Measurements from ENCODE around the gene ZNF540. TPM values are rescaled to one million over a fixed set of nuclear protein-coding genes. Genes with fewer than 3 reads are reported as not detected.
A peak's percentile ranks its signal among the peaks of the same experiment; 100 is the strongest.

Gene ZNF540
- total and polyA plus RNA-seq, 9 of the 15 experiments (the other 6 are each of a cell fraction or from before 2014, with no cell fraction given), result 0.20 to 0.95 (median 0.44) TPM

DNA sequence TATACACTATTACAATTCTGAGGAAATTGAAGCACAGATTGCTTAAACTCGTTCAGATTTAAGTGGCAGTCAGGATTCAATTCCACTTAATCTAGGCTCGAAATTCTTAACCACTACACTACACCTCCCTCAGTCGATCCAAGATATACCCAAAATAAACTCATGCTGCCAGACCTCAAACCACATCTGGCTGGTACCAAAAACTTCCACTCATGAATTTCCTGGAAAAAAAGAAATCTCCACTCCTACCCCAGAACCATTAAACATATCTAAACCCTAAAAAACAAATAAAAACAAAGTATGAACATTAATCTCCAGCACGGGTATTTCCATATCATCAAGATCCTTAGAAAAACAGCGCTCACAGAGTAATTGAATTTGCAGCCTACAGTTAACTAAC is 59.4 kb downstream of the ZNF540 start (continued):
- TF ChIP-seq, protein P1, sequence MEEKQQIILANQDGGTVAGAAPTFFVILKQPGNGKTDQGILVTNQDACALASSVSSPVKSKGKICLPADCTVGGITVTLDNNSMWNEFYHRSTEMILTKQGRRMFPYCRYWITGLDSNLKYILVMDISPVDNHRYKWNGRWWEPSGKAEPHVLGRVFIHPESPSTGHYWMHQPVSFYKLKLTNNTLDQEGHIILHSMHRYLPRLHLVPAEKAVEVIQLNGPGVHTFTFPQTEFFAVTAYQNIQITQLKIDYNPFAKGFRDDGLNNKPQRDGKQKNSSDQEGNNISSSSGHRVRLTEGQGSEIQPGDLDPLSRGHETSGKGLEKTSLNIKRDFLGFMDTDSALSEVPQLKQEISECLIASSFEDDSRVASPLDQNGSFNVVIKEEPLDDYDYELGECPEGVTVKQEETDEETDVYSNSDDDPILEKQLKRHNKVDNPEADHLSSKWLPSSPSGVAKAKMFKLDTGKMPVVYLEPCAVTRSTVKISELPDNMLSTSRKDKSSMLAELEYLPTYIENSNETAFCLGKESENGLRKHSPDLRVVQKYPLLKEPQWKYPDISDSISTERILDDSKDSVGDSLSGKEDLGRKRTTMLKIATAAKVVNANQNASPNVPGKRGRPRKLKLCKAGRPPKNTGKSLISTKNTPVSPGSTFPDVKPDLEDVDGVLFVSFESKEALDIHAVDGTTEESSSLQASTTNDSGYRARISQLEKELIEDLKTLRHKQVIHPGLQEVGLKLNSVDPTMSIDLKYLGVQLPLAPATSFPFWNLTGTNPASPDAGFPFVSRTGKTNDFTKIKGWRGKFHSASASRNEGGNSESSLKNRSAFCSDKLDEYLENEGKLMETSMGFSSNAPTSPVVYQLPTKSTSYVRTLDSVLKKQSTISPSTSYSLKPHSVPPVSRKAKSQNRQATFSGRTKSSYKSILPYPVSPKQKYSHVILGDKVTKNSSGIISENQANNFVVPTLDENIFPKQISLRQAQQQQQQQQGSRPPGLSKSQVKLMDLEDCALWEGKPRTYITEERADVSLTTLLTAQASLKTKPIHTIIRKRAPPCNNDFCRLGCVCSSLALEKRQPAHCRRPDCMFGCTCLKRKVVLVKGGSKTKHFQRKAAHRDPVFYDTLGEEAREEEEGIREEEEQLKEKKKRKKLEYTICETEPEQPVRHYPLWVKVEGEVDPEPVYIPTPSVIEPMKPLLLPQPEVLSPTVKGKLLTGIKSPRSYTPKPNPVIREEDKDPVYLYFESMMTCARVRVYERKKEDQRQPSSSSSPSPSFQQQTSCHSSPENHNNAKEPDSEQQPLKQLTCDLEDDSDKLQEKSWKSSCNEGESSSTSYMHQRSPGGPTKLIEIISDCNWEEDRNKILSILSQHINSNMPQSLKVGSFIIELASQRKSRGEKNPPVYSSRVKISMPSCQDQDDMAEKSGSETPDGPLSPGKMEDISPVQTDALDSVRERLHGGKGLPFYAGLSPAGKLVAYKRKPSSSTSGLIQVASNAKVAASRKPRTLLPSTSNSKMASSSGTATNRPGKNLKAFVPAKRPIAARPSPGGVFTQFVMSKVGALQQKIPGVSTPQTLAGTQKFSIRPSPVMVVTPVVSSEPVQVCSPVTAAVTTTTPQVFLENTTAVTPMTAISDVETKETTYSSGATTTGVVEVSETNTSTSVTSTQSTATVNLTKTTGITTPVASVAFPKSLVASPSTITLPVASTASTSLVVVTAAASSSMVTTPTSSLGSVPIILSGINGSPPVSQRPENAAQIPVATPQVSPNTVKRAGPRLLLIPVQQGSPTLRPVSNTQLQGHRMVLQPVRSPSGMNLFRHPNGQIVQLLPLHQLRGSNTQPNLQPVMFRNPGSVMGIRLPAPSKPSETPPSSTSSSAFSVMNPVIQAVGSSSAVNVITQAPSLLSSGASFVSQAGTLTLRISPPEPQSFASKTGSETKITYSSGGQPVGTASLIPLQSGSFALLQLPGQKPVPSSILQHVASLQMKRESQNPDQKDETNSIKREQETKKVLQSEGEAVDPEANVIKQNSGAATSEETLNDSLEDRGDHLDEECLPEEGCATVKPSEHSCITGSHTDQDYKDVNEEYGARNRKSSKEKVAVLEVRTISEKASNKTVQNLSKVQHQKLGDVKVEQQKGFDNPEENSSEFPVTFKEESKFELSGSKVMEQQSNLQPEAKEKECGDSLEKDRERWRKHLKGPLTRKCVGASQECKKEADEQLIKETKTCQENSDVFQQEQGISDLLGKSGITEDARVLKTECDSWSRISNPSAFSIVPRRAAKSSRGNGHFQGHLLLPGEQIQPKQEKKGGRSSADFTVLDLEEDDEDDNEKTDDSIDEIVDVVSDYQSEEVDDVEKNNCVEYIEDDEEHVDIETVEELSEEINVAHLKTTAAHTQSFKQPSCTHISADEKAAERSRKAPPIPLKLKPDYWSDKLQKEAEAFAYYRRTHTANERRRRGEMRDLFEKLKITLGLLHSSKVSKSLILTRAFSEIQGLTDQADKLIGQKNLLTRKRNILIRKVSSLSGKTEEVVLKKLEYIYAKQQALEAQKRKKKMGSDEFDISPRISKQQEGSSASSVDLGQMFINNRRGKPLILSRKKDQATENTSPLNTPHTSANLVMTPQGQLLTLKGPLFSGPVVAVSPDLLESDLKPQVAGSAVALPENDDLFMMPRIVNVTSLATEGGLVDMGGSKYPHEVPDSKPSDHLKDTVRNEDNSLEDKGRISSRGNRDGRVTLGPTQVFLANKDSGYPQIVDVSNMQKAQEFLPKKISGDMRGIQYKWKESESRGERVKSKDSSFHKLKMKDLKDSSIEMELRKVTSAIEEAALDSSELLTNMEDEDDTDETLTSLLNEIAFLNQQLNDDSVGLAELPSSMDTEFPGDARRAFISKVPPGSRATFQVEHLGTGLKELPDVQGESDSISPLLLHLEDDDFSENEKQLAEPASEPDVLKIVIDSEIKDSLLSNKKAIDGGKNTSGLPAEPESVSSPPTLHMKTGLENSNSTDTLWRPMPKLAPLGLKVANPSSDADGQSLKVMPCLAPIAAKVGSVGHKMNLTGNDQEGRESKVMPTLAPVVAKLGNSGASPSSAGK (IDR thresholded peaks at IDR 0.05), result 0 out of 2 replicates have a peak, but pooled peaks have one; percentile 24
- TF ChIP-seq, protein P2, sequence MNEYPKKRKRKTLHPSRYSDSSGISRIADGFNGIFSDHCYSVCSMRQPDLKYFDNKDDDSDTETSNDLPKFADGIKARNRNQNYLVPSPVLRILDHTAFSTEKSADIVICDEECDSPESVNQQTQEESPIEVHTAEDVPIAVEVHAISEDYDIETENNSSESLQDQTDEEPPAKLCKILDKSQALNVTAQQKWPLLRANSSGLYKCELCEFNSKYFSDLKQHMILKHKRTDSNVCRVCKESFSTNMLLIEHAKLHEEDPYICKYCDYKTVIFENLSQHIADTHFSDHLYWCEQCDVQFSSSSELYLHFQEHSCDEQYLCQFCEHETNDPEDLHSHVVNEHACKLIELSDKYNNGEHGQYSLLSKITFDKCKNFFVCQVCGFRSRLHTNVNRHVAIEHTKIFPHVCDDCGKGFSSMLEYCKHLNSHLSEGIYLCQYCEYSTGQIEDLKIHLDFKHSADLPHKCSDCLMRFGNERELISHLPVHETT (CRISPR knock-in tag; conservative IDR thresholded peaks at IDR 0.05 in 1 of 2, IDR thresholded peaks at IDR 0.05 in 1 of 2), result no peak
- TF ChIP-seq, protein P3, sequence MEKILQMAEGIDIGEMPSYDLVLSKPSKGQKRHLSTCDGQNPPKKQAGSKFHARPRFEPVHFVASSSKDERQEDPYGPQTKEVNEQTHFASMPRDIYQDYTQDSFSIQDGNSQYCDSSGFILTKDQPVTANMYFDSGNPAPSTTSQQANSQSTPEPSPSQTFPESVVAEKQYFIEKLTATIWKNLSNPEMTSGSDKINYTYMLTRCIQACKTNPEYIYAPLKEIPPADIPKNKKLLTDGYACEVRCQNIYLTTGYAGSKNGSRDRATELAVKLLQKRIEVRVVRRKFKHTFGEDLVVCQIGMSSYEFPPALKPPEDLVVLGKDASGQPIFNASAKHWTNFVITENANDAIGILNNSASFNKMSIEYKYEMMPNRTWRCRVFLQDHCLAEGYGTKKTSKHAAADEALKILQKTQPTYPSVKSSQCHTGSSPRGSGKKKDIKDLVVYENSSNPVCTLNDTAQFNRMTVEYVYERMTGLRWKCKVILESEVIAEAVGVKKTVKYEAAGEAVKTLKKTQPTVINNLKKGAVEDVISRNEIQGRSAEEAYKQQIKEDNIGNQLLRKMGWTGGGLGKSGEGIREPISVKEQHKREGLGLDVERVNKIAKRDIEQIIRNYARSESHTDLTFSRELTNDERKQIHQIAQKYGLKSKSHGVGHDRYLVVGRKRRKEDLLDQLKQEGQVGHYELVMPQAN (IDR thresholded peaks at IDR 0.05; ENCODE audit: borderline replicate concordance), result no peak
- TF ChIP-seq RCOR1 (IDR thresholded peaks at IDR 0.05; ENCODE audit: borderline replicate concordance in 1 of 2, low read depth in 2 of 2, low read length in 2 of 2) (peak in 1 of 2 experiments; percentile 40; a peak in 1 of 4 replicates), ZBTB17 (CRISPR knock-in tag; IDR thresholded peaks at IDR 0.05) (no peak)

All from K562 (cell line).